Ramos (cell line): ENCODE measurements around the gene DHRS7.
"Not testable (repeated sequence)": the region's sequence is repeated elsewhere in the genome, so short reads cannot be mapped to it uniquely, and the experiment has no call there.

Source experiments
- in situ Hi-C: fragments of 300-500 bp; cut with MboI; formaldehyde crosslinking; loops from one replicate; pipeline ENCODE4 v1.14.3; 2022; ENCODE audit warnings: low sequenced_read_pairs; ENCODE audit not compliant: unreplicated experiment

The DHRS7 gene

GRCh38 chr14:60160422-60160821 is 4.8 kb downstream of the DHRS7 start:
- in situ Hi-C loops: loop anchor here (25.0 kb wide), 1 partner anchor 673 kb away; the partner anchor contains the start of genes JKAMP and L3HYPDH

- in situ Hi-C loops: loop anchor here (25.0 kb wide), 1 partner anchor 667 kb away; the partner anchor contains the start of genes JKAMP and L3HYPDH
Observed at GRCh38 chr14:60154671-60155070, 10.5 kb downstream of the DHRS7 start.

GRCh38 chr14:60153991-60154390 is 11.2 kb downstream of the DHRS7 start:
- in situ Hi-C loops: loop anchor here (25.0 kb wide), 1 partner anchor 667 kb away; the partner anchor contains the start of genes JKAMP and L3HYPDH

- in situ Hi-C loops: loop anchor here (25.0 kb wide), 1 partner anchor 664 kb away; the partner anchor contains the start of genes JKAMP and L3HYPDH
Observed at GRCh38 chr14:60151715-60152114, 13.5 kb downstream of the DHRS7 start.

- in situ Hi-C loops: no loop called here
Observed at GRCh38 chr14:60134702-60135101, 30.5 kb downstream of the DHRS7 start.

GRCh38 chr14:60133487-60133886 is 31.7 kb downstream of the DHRS7 start:
- in situ Hi-C loops: no loop called here

GRCh38 chr14:60125918-60126317 is 39.3 kb downstream of the DHRS7 start:
- in situ Hi-C loops: no loop called here

GRCh38 chr14:60116181-60116580 is 49.0 kb downstream of the DHRS7 start:
- in situ Hi-C loops: no loop called here

- in situ Hi-C loops: no loop called here
Observed at GRCh38 chr14:60114881-60115280, 50.3 kb downstream of the DHRS7 start.

- in situ Hi-C loops: no loop called here
Observed at GRCh38 chr14:60111732-60112131, 53.5 kb downstream of the DHRS7 start.

GRCh38 chr14:60107477-60107876 is 57.7 kb downstream of the DHRS7 start:
- in situ Hi-C loops: no loop called here

- in situ Hi-C loops: no loop called here
Observed at GRCh38 chr14:60106339-60106738, 58.9 kb downstream of the DHRS7 start.

GRCh38 chr14:60102389-60102788 is 62.8 kb downstream of the DHRS7 start:
- in situ Hi-C loops: no loop called here

- in situ Hi-C loops: no loop called here
Observed at GRCh38 chr14:60101786-60102185, 63.4 kb downstream of the DHRS7 start.

GRCh38 chr14:60099855-60100254 is 65.3 kb downstream of the DHRS7 start:
- in situ Hi-C loops: not testable (repeated sequence)

- in situ Hi-C loops: no loop called here
Observed at GRCh38 chr14:60097974-60098373, 67.2 kb downstream of the DHRS7 start.

- in situ Hi-C loops: no loop called here
Observed at GRCh38 chr14:60095781-60096450, 69.3 kb downstream of the DHRS7 start.

GRCh38 chr14:60095231-60095630 is 70.0 kb downstream of the DHRS7 start:
- in situ Hi-C loops: no loop called here

- in situ Hi-C loops: no loop called here
Observed at GRCh38 chr14:60094306-60094897, 70.8 kb downstream of the DHRS7 start.
